Measurements from ENCODE around the gene FUT8.
A peak's percentile ranks its signal among the peaks of the same experiment; 100 is the strongest.

Gene FUT8

DNA sequence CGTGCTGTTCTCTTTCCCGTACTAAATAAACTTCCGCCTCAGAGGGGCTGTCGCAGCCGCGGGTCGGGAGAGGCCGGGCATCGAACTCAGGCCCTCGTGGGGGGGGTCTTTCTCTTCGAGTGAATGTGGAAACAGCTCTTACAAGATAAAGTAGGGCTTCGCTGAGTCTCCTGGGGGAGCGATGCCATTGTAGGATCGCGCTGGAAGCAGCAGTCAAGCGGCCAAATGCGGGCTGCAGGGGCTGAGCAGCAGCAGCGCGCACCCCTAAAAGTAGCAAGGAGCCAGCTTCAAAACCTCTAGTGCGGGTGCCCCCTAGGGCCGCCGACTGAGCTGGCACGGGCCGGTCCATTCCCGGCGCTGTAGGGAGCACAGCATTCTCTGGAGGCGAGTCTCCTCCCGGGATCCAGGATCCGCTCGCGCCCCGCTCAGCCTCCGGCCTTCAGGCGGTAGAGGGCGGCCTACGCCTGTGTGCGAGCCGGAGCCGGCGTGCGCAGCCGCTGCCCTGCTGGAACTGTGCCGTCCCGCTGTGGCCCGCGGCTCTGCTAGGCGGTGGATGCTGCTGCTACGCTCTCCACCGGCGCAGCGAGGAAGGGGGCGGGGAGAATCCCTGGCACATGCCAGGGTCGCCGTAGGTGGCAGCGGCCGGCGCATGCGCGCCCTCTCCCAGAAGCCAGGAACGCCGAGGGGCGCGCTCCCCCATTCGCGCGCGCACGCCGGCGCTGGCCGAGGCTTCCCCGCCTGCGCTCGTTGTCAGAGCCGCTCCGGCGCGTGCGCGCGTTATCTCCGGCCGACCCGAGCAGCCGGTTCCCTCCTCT is at the start of gene FUT8:
FUT8 (plus strand) TSS at position 699 of the 815 bp plus-strand sequence. CDS start 148,834 bp downstream, outside the sequence.
- peak; percentile 92 for DNase-seq (ENCODE audit: low read depth)

DNA sequence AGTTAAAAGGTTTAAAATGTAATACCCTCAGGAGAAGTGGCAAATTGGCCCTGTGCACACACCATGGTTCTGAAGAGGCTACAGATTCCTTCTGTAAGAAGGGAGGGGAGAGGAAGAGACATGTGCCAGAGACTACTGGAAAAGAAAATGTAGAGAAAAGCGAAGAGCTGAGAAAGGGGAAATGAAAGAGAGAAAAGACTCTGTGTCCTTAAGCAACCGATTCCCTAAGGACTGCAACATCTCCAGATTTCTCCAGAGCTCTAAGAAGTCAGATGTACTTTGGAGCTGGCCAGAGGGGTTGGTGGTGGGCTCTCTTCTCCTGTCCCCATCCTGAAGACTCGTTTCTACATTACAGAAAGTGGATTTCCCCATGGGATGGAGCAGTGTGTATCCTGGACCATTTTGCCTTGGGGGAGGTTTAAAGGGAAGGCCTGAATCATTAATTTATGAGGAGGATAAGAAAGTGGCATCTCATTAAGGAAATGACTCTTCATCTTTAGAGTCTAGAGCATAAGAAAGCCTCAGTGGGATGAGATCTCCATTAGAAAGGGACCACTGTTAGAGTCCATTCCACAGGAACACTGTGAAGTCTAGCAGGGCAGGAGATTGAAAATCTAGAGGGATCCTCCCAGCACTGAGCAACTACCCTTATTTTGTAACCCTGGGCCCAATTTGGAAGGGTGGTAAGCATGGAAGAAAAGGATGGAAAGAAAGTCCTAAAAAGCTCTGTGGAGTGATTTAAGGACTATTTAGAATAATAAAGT is 45.5 kb upstream of the FUT8 start:
- no peak for DNase-seq (ENCODE audit: low read depth)

DNA sequence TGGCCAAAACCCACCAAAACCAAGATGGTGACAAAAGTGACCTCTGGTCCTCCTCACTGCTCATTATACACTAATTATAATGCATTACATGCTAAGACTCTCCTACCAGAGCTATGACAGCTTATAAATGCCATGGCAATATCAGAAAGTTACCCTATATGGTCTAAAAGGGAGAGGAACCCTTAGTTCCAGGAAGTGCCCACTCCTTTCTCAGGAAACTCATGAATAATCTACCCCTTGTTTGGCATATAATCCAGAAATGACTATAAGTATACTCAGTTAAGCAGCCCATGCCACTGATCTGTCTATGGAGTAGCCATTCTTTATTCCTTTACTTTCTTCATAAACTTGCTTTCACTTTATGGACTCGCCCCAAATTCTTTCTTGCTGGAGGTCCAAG is 43.0 kb upstream of the FUT8 start:
- no peak for DNase-seq (ENCODE audit: low read depth)

DNA sequence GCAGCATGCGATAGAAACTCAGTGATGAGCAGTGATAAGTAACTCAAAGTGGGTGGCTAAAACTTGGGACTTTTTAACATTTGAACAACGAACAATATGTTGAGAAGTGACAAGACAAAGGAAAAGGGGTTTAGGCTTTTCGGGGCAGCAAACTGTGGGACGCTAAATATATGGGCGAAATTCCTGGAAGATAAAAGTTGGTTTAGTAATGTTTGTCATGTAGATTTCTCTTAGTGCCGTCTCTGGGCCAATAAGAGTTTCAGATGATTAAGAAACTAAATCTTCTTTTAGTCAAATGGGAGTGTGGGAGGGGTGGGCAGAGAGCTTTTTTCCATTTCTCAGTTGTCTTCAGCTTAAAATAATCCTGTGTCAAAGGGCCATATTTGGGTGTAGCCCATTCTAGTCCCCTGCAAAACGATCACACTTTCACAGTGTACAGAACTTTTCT is 41.7 kb upstream of the FUT8 start:
- no peak for DNase-seq (ENCODE audit: low read depth)

DNA sequence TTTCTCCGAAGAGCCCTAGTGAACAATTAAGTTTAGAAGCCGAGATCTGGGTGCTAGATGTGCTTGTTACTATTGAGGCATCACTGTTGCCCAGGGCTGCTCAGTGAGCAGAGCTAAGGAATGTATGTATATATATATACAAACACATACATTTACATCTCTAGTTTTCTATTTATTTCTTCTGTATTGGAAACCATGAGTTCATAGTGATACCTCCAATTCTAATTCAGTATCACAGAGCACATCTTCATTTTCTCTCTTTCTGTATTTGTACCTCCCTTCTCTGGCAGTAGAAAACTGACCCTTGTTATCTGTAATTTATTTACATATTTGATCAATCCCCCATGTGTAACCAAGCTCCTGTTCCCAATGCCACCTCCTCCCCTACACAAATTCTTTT is 40.7 kb upstream of the FUT8 start:
- DNase-seq (ENCODE audit: low read depth): no peak

DNA sequence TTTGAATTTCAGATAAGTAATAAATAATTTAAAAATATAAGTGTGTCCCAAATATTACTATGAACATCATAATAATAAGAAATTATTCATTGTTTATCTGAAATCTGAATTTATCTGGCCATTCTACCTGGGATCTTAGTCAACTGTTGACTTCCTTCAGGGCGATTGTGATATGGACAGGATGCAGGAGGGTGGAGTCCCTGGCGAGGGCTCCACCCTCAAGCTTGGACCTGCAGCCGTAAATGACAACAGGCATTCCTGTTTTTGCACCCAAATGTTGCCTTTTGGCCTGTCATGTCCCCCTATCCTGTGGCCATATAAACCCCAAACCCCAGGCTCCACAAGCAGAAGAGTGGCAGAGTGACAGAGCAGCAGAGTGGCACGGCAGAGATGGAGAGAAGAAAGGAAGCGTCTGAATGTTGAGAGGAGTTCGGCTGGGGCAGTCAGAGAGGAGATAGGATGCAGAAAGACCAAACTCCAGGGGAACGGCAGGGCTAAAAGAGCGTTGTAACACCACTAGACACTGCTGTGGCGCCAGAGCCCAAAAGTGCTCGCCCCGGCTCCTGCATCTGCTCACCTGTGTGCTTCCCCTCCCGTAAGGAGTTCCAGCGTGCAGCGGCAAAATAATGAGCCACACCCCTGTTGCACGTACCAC is 39.4 kb upstream of the FUT8 start:
- DNase-seq (ENCODE audit: low read depth): no peak

DNA sequence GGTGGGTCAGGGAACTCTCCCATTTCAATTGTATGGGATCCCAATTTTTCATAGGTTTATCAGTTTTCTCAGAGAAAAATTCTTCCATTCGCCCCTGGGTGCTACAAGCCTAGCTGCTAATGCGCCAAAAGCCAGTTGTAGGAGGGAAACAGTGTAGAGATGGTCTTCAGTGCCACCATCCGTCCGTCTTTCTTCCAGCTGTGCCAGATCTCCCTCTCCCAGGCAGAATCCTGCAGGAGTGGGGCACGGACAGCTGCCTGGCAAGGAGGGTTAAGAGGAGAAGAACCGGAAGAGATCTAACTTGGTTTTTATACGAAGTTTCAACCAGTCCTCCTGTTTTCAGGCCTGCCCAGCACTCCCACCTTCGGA is 38.9 kb upstream of the FUT8 start:
- DNase-seq (ENCODE audit: low read depth): no peak

DNA sequence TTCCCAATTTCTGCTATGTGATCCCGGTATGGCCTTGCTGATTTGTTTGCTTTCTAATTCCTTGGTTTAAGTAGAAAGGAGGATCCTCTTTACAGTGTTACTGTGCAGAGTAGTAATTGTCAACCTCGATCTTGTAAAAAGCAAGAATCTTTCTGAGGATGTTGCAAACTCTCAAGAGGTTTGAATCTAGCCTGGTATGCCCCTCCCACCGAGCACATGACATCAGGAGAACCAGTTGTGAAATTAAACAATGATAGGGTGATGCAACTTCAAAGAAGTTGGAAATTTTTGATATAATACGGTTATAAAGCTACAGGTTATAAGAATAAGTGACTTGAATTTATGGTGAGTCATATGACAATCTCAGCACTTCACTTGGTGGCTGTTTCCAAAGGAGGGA is 35.0 kb upstream of the FUT8 start:
- DNase-seq (ENCODE audit: low read depth): no peak

DNA sequence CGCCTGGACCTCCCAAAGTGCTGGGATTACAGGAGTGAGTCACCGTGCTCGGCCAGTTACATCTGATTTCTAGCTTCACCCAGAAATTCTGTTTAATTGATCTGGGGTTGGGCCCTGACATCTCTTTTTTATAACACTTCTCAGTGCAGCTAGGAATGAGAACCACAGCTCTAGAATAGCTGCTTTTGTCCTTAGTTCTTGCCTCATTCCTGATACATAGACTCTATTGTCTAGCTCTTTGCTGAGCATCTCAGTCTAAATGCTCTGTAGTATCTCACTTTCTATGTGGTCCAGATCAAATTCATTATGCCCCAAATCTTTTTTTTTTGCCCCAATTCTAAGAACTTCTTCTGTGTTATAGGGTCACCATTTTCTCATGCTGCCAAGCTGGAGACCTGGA is 29.9 kb upstream of the FUT8 start:
- no peak for DNase-seq (ENCODE audit: low read depth)

DNA sequence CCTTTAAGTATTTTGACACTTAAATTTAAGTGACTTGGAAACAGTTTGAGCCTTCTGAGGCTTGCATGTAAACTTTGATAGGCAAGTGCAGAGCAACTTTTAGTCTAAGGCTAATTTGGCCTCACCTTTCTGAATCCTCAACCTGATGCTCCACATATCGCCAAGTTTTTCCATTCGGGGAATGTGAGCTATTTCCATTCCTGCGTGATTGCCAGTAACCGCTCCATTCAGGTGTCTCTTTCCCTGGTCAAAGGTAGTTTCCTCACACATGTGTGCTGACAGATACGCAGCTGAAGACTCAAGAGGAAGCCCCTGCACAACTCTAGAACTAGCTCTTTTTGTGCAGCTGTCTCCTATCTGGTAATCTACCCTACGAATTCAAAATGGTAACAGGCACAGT is 25.4 kb upstream of the FUT8 start:
- DNase-seq (ENCODE audit: low read depth): no peak

DNA sequence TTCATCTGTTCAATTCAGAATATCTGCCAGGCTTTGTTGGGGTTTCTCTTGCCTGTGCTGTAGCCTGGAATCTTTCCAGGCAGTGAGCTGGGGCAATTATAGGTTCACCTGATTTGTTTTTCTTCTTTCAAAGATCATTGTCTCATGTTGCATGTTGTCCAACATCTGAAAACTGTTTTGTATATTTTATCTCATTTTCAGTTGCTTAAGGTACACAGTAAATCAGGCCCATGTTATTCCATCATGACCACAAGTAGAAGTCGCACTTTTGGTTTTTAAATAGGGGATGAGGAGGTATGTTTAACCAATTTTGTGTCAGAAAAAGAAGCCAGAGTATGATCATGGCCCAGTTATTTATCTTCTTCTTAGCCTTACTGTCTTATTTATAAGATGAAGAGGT is 24.9 kb upstream of the FUT8 start:
- DNase-seq (ENCODE audit: low read depth): no peak

DNA sequence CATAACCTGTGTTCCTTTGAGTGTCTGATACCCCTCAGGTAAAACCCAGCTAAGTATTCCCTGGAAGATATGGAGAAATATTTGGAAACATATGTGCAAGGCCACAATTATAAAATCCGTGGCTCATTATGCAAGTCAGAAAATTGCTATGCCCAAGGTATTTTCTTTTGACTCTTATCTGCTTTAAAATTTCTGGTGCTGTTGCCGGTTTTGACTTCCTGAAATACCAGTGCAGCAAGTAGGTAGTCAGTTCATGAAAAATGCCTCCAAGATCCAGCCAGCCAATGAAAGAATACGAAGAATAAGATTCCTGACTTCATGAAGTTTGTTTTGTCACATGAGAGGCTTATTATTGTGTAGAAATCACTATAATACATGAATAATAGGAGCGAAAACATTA is 20.2 kb upstream of the FUT8 start:
- DNase-seq (ENCODE audit: low read depth): no peak

DNA sequence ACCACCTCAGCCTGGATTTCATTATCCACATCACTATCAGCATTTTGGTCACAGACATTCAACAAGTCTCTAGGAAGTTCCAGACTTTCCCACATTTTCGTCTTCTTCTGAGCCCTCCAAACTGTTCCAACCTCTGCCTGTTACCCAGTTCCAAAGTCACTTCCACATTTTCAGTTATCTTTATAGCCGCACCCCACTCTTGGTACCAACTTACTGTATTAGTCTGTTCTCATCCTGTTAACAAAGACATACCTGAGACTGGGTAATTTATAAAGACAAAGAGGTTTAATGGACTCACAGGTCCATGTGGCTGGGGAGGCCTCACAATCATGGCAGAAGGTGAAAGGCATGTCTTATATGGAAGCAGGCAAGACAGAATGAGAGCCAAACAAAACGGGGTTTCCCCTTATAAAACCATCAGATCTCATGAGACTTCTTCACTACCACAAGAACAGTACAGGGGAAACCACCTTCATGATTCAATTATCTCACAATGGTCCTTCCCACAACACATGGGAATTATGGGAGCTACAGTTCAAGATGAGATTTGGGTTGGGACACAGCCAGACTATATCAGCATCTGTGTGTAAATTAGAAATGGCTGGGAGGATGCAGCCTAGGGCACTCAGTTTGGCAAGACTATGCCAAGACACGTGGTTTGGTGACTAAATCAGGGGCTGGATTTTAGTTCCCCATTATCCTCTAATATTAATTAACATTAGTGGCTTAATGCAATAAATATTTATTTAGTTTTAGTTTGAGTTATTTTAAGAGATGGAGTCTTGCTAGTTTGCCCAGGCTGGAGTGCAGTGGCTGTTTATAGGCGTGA is 16.2 kb upstream of the FUT8 start:
- DNase-seq (ENCODE audit: low read depth): no peak

DNA sequence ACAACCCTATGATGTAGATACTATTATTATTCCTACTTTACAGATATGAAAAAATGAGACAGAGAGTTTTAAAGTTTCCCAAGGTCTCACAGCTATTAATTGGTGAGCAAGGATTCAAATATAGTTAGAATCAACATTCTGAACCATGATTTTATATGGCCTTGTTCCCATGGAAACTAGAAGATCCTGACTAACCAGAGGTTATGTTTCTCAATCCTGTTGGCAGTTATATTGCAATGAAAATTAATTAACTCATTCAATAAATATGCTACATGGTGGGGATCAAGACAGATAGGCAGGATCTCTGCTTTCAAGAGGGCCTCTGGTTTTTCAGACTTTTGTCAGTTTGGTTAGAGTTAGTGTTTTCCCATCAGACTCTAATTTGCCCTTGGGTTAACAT is 9.3 kb upstream of the FUT8 start:
- DNase-seq (ENCODE audit: low read depth): no peak

DNA sequence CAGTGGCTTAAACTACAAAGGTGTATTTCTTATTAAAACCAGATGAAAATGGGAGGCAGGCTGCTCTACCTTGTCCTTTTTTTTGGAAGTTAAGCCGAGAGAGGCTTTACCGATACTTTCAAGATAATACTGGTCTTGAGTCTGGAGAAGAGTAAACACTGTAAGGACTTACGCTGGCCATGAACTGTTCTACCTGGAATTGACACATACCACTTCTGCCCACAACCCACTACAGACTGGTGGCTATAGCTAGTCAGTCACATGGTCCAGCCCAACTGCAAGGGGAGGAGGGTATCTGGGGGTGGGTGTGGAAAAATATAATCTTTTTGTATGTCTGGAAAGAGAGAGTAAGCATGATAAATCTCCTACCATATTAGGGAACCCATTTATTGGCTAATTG is 4.4 kb upstream of the FUT8 start:
- no peak for DNase-seq (ENCODE audit: low read depth)

DNA sequence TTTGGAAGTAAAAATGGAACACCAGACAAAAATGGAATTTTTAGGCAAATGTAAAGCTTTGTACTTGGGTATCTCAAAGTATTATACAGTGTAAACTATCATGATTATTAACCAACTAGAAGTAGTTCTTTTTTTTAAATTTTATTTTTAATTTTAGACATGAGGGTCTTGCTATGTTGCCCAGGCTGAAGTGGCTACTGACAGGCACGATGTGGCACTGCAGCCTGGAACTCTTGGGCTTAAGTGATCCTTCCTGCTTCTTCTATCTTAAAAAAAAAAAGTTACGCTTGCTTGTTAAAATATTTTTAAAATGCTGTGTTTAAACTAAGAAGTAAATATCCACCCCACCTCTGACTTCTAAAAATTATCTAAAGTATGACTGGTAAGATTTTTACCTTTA is 1.9 kb upstream of the FUT8 start:
- DNase-seq (ENCODE audit: low read depth): no peak

DNA sequence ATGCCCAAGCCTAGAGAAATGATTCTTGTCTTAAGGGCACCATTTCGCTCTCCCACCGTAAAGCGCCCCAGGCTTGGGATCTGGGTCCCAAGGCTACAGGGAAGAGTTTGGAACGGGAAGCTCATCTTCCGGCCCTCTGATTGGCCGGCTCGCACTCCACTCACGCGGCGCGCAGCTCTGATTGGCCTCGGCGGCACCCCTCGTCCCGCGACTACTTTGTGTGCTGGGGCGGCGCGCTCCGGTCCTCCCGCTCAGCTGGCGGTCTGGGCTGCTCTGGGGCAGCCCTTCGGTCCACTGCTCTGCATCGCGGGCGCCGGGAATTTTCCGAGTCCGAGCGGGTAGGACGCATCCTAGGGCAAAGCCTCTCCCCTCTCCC is 886 bp upstream of the FUT8 start:
- DNase-seq (ENCODE audit: low read depth): peak; percentile 67

DNA sequence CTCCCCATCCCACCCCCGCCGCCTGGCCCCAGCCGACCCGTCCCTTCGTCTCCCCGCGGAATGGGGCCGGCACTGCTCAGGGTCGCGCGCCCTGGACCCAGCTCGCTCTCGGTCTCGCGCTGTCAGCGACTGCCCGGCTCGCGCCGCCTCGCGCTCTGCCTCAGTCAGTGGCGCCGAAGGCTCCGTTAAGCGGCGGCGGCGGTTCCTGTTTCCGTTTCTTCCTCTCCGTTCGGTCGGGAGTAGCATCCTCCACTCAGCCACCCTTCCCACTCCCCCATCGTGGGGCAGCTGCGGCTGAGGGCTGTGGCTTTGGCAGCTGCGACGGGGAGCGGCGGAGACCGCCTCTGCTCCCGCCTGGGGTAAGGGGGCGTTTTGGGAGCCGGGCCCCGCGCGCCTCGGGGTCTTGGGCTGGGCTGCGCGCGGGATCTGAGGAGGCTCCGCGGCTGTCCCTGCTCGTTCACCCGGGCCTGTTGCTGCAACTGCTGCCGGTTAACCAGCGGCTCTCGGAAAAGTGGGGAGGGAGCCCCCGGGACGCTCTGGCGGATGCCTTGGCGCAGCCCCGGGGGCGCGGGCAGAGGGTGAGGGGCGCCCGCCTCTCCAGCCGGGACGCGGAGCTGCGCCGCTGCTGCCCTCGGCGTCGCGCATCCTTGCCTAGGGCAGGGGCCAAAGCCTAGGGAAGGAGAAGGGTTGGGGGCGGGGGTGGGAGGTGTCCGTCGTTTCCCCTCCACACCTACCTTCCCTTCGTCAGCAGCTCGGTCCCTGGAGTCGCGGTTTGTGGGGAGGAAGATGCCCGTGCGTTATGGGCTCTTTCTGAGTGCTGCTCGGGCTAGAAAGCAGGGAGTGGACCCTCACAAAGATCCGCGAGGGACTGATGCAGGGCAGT is 567 bp downstream of the FUT8 start:
- no peak for DNase-seq (ENCODE audit: low read depth)

DNA sequence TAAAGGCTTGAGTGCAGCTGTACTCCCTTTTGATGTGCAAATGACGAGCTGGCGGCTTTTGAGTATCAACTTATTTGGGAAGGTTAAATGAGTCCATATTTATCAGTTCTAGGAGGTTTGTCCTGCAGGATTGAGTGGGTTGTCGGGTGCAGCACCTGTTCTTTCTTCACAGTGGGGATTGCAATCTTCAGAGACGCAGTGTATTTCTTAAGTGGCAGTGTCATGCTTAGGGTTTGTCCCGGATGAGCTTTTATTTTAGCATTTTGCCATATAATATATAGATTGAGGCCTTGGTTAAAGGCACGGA is 1.2 kb downstream of the FUT8 start:
- no peak for DNase-seq (ENCODE audit: low read depth)

DNA sequence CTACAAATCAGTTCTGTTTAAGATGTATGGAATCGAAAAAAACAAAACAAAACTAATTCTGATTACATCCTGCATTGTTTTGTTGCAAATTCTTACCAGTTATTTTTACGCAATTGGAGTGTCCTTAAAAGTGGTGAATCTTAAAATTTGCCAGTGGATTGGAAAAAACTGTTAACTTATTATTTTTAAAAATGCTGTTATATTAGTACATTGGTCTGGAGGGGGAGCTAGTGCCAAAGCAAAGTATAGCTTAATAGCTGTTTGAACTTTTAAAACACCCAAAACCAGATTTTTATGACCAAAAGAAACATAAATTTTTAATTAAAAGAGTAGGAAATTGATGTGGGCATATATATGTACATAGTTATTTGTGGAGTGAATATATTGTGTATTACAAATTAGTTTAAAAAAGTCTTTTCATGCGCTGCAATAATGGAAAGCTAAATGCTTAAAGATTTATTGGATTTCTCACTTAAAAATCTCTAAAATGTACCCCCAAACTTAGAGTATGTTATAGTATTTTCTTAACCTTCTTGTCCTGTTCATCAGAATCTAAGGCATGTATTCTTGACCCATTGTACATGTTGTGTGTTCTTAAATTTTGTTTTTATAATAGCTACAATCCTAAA is 2.5 kb downstream of the FUT8 start:
- no peak for DNase-seq (ENCODE audit: low read depth)

DNA sequence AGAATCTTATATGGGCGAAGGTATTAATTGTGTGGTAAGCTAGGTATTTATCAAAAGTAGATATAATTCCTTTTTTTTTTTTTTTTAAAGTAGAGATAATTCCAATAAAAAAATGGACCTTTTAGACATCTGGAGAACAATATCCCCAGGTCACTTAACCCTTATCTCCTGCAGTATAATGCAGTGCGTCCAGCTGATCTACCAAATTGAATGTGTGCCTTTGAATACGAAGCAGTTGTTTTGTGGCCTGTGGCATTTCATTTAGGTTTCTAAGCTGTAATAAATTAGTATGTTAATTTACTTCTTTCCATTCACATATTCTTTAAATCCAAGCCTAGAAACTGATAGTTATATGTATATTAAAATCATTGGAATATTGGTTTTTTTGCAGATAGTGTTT is 3.1 kb downstream of the FUT8 start:
- no peak for DNase-seq (ENCODE audit: low read depth)

All from stimulated activated CD8-positive, alpha-beta memory T cell treated with anti-CD3 and anti-CD28 coated beads, Interleukin-12 subunit alpha, Interleukin-12 subunit beta, amount 100 ng/mL, for 1 hour (primary cell).